Activated CD8-positive, alpha-beta T cell treated with anti-CD3 and anti-CD28 coated beads for 36 hours (primary cell): ENCODE data around the gene CTBP1. TPM values are rescaled to one million over a fixed set of nuclear protein-coding genes. Genes with fewer than 3 reads are reported as not detected.
A peak's percentile ranks its signal among the peaks of the same experiment; 100 is the strongest.

Source experiments
- ATAC-seq: fragments of 200-7000 bp; cut with Tn5 transposase; one replicate; pipeline ENCODE4 v1.10.0; 2021; ENCODE audit warnings: mild to moderate bottlenecking, moderate library complexity
- CTCF ChIA-PET: fragments of 350-600 bp; sonication (Branson Sonifier 250); formaldehyde crosslinking; loops from one replicate; lab custom pipeline; 2021; ENCODE audit warnings: antibody characterized with exemption; lab: Charles Lee
- POLR2A ChIA-PET: fragments of 350-600 bp; sonication (Branson Sonifier 250); formaldehyde crosslinking; loops from one replicate; lab custom pipeline; 2021; ENCODE audit warnings: antibody characterized with exemption; lab: Charles Lee
- DNase-seq: peaks from one replicate; pipeline ENCODE4 v3.0.0-alpha.2; 2020
- H3K27ac Mint-ChIP-seq: one replicate; pipeline ENCODE4 v1.8.0; 2021; ENCODE audit warnings: mild to moderate bottlenecking, mixed read lengths
- H3K27me3 Mint-ChIP-seq: one replicate; pipeline ENCODE4 v1.8.0; 2021; ENCODE audit warnings: mixed read lengths
- H3K36me3 Mint-ChIP-seq: one replicate; pipeline ENCODE4 v1.8.0; 2021; ENCODE audit warnings: low read depth, mixed read lengths
- H3K4me1 Mint-ChIP-seq: one replicate; pipeline ENCODE4 v1.8.0; 2021; ENCODE audit warnings: low read depth, mixed read lengths
- H3K4me3 Mint-ChIP-seq: one replicate; pipeline ENCODE4 v1.8.0; 2021; ENCODE audit warnings: mild to moderate bottlenecking, moderate library complexity, mixed read lengths
- H3K9me3 Mint-ChIP-seq: one replicate; pipeline ENCODE4 v1.8.0; 2021; ENCODE audit warnings: mixed read lengths
- intact Hi-C: fragments of 100-400 bp; cut with micrococcal nuclease; formaldehyde crosslinking; loops from one replicate; pipeline ENCODE4 v1.10.0; 2022
- total RNA-seq, 2 experiments: library from RNA; stranded (reverse); gene quantifications; one replicate each; pipeline ENCODE4 v1.2.3, GENCODE V29; 2021
- TF ChIP-seq, protein P1 (sequence below): fragments of 200-600 bp; IDR thresholded peaks from one replicate; pipeline ENCODE4 v1.8.0; 2022; ENCODE audit warnings: antibody characterized with exemption, mild to moderate bottlenecking

The CTBP1 gene
- total RNA-seq, 2 experiments from 2014 or later, result 136 TPM

DNA sequence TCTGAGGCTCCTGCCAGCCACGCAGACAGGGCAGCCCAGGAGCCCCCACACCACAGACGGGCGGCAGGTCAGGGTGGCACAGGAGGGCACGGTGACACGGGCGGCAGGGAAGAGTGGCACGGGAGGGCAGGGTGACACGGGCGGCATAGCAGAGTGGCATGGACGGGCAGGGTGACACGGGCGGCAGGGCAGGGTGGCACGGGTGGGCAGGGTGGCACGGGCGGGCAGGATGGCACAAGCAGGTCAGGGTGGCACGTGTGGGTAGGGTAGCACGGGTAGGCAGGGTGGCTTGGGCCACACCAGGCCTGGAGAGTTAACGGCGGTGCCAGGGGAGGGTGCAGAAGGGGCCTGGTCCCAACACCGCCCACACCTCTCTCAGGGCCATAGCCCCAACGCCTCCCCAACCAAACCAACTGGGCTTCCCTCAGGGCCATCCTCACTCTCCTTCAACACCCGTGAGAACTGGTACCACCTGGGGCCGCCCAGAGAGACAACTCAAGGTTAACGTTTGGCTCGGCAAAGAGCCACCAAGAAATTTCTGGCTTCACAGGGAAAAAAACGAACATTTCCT lies 3.4 kb downstream of the CTBP1 start:
- ChIA-PET POLR2A (interaction anchor here (0.8 to 6.2 kb wide), 4 partner anchors 26 to 78 kb away, joined by 3 to 30 read pairs (median 4); no protein-coding TSS in a partner anchor), CTCF (interaction anchor here (1.5 kb wide), 1 partner anchor 110 kb away, joined by 3 read pairs; no protein-coding TSS in a partner anchor)
- intact Hi-C loops, result loop anchor here (5.0 kb wide), 1 partner anchor 43 kb away; no protein-coding TSS in a partner anchor
- ATAC-seq, result no peak
- Mint-ChIP-seq H3K9me3 (no peaks in the 10 kb centered on the region), H3K4me1 (peaks cover 51% of the 10 kb centered on the region), H3K27me3 (no peaks in the 10 kb centered on the region), H3K4me3 (peak overlapping the region; percentile 90), H3K27ac (peak overlapping the region; percentile 93), H3K36me3 (peaks cover 14% of the 10 kb centered on the region)
- DNase-seq, result no peak
- TF ChIP-seq, protein P1, sequence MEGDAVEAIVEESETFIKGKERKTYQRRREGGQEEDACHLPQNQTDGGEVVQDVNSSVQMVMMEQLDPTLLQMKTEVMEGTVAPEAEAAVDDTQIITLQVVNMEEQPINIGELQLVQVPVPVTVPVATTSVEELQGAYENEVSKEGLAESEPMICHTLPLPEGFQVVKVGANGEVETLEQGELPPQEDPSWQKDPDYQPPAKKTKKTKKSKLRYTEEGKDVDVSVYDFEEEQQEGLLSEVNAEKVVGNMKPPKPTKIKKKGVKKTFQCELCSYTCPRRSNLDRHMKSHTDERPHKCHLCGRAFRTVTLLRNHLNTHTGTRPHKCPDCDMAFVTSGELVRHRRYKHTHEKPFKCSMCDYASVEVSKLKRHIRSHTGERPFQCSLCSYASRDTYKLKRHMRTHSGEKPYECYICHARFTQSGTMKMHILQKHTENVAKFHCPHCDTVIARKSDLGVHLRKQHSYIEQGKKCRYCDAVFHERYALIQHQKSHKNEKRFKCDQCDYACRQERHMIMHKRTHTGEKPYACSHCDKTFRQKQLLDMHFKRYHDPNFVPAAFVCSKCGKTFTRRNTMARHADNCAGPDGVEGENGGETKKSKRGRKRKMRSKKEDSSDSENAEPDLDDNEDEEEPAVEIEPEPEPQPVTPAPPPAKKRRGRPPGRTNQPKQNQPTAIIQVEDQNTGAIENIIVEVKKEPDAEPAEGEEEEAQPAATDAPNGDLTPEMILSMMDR, result no peak

DNA sequence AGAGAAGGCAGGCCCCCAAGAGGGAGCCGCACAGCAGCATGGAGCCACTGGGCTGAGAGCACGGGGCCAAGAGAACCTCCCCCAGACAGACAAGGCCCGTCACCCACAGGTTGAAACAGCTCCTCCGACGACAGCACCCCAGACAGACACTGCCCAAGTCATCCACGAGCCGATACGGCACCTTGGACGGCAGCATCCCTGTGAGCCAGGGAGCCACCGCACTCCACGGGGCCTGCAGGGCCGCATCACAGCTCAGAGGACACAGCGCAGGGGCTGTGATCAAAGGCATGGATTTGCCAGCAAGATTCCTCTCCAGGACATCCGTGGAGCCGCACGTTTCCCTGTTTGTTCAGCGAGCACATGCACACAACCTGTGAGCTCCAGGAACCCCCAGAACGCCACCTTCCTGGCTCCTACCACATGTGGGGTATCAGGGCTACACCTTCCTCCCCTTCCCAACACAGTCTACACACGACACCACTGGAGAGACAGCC lies 3.9 kb downstream of the CTBP1 start:
- CTCF ChIA-PET, result interaction anchor here (1.5 kb wide), 1 partner anchor 111 kb away, joined by 3 read pairs; no protein-coding TSS in a partner anchor
- DNase-seq, result no peak

DNA sequence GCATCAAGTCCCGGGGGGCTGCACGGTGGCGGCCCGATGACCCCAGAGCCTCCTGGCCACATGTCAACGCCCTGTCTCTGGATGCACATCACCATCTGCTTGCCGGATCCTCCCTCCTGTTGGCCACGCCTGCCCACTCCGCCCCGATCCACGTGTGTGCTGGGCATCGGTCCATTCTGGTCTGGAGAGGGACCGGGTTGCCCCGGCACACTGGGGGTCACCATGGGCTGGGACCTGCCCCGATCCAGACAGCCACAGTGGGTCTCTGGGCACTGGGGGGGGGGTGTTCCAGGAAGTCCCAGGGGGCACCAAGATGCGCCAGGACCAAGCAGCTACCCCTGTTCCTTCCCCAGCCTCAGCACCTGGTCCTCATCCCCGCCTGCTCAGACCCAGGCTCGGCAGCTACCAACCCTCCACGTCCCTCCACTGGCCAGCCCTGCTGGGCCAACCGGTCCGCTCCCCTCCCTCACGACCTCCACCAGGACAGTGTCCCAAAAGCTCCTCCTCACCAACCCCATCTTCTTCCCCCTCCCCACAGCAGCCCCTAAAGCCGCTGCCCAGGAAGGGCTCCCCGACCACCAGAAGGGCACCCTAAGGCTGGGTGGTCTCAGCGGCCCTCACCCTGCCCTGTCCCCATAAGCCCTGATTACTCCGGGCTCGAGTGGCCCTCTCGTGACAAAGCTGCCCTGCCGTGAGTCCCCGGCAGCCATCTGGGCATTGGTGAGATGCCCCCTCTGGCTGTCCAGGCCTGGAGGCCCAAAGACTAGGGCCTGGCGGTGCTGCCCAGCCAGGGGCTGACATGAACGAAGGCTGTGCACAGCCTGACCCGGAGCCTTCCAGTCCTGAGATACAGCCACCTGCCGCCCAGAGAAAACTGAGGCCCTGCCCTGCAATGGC lies 4.6 kb downstream of the CTBP1 start:
- ATAC-seq, result no peak
- no peaks in the 10 kb centered on the region for H3K9me3 Mint-ChIP-seq
- peak overlapping the region; percentile 69 for H3K27ac Mint-ChIP-seq
- H3K27me3 Mint-ChIP-seq, result no peaks in the 10 kb centered on the region
- H3K36me3 Mint-ChIP-seq, result peaks cover 6% of the 10 kb centered on the region
- TF ChIP-seq, protein P1, result no peak
- no peak for DNase-seq
- no peak overlapping the region for H3K4me3 Mint-ChIP-seq
- intact Hi-C loops, result no loop called here
- POLR2A ChIA-PET, result interaction anchor here (0.6 to 6.2 kb wide), 4 partner anchors 8 to 60 kb away, joined by 3 to 30 read pairs (median 4); no protein-coding TSS in a partner anchor
- H3K4me1 Mint-ChIP-seq, result peaks cover 43% of the 10 kb centered on the region
- CTCF ChIA-PET, result interaction anchor here (1.5 to 1.6 kb wide), 2 partner anchors 112 to 114 kb away, joined by 3 to 6 read pairs; no protein-coding TSS in a partner anchor

More for the DNA sequence above, 3.9 kb downstream of the CTBP1 start:
- Mint-ChIP-seq H3K4me1 (peaks cover 46% of the 10 kb centered on the region), H3K27me3 (no peaks in the 10 kb centered on the region), H3K36me3 (peaks cover 10% of the 10 kb centered on the region), H3K27ac (peak overlapping the region; percentile 69), H3K4me3 (no peak overlapping the region), H3K9me3 (no peaks in the 10 kb centered on the region)
- POLR2A ChIA-PET, result interaction anchor here (0.9 to 6.2 kb wide), 3 partner anchors 9 to 77 kb away, joined by 3 to 30 read pairs (median 5); no protein-coding TSS in a partner anchor
- no peak for ATAC-seq
- TF ChIP-seq, protein P1, result no peak
- intact Hi-C loops, result loop anchor here (5.0 kb wide), 1 partner anchor 43 kb away; no protein-coding TSS in a partner anchor

DNA sequence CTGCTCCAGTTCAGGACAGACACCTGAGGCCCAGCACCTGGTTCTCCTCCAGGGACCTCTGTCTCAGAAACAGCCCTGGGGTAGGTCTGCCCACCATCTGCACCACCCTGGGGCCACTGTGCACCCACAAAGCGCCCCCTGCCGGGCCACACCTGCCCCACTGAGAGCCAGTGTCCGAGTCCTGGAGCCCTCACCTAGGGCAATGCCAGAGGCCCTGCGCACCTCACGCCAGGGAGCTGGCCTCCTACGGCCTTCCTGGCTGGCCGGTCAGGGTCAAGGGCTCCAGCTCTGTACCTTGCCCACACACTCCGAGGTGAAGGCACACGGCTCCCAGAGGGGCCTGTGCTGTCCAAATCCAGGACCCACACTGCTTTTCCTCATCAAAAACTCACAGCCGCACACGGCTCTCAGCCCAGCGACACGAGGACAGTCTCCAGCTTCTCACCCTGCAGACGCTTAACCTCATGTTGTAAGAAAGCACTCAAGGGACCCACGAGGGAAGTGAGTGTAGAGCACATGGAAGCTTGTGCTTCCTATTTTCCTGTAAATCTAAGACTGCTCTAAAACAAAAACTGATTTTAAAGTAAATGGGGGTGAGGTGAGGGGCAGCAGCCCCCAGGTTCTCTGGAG lies 5.4 kb downstream of the CTBP1 start:
- intact Hi-C loops, result no loop called here
- H3K4me1 Mint-ChIP-seq, result peaks cover 43% of the 10 kb centered on the region
- TF ChIP-seq, protein P1, result no peak
- DNase-seq (no peak), ATAC-seq (no peak)
- H3K27me3 Mint-ChIP-seq, result no peaks in the 10 kb centered on the region
- H3K9me3 Mint-ChIP-seq, result no peaks in the 10 kb centered on the region
- peak overlapping the region; percentile 52 for H3K27ac Mint-ChIP-seq
- CTCF ChIA-PET, result interaction anchor here (1.3 to 1.6 kb wide), 3 partner anchors 76 to 113 kb away, joined by 3 to 6 read pairs (median 4); no protein-coding TSS in a partner anchor
- peaks cover 8% of the 10 kb centered on the region for H3K36me3 Mint-ChIP-seq
- POLR2A ChIA-PET, result interaction anchor here (0.6 to 6.2 kb wide), 4 partner anchors 10 to 59 kb away, joined by 3 to 30 read pairs (median 4); no protein-coding TSS in a partner anchor
- H3K4me3 Mint-ChIP-seq, result no peak overlapping the region
